ENCODE data around the gene MCHR1.
A peak's percentile ranks its signal among the peaks of the same experiment; 100 is the strongest.
"Not testable (repeated sequence)": the region's sequence is repeated elsewhere in the genome, so short reads cannot be mapped to it uniquely, and the experiment has no call there.

MCHR1 gene

DNA sequence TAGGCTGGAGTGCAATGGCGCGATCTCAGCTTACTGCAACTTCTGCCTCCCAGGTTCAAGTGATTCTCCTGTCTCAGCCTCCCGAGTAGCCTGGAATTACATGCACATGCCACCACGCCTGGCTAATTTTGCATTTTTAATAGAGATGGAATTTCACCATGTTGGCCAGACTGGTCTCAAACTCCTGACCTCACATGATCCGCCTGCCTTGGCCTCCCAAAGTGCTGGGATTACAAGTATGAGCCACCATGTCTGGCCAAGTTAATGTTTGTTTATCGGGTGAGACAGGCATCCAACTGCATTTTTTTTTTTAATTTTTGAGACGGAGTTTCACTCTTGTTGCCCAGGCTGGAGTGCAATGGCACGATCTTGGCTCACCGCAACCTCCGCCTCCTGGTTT, 22.6 kb upstream of the MCHR1 start:
- not testable (repeated sequence) for DNase-seq (ENCODE audit: low read depth, low spot score)

DNA sequence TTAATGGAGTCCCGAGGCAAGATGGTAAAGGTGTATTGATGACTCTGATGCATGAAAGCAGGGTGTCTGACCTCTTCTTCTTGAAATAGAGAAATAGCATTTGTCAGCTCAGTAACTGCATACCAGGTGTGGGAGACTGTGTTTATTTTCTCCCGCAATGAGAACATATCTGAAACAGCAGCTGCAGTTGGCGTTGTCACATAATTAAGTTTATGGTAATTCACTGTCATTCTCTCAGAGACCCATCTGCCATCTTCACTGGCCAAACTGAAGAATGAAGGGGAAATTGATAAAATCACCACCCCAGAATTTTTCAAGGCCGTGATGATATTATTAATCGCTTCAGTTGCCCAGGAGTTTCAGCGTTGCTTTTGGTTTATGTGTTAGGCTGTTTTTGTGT, 20.1 kb upstream of the MCHR1 start:
- no peak for DNase-seq (ENCODE audit: low read depth, low spot score)

DNA sequence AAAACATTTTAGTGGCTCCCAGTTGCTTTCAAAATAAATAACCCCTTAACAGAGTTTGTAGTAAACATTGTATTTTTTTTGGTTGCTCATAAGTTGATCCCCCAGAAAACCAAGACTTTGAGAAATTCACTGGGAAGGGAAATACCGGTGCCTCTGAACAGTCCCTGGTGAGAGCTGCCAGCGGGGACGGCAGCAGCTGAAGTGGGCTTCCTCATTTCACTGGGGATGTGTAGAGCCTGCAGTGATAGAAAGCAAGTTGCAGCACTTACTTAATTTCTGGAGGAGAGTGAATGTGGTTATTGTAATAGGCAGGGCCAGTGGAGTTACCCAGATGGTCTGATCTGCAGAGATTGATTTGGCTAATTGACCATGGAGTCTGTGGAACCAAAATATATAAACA, 18.6 kb upstream of the MCHR1 start:
- DNase-seq (ENCODE audit: low read depth, low spot score): no peak

DNA sequence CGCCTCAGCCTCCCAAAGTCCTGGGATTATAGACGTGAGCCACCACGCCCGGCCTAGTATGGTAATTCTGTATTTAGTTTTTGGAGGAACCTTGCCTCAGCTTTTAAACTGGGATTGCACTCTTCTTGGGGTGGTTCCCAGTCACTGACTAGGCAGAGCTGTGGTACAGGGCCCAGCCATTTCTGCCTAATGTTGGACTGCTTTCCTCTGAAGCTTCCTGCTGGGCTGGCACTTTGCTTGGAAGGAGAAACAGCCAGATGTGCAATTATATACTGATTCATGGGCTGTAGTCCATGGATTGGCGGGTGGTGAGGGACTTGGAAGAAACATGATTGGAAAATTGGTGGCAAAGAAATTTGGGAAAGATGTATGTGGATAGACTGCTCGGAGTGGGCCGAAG, 17.6 kb upstream of the MCHR1 start:
- DNase-seq (ENCODE audit: low read depth, low spot score): no peak

DNA sequence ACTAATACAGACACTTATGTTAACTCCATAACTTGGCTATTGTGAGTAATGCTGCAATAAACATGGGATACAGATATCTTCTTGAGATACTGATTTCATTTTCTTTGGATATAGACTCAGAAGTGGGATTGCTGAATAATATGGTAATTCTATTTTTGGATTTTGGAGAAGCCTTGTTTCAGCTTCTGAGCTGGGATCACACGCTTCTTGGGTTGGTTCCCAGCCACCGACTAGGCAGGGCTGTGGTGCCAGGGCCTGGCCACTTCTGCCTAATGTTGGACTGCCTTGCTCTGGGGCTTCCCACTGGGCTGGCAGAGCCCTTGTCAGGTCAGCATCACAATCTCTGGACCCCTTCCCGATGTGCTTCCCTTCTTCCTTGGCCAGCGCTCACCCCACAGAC, 14.0 kb upstream of the MCHR1 start:
- no peak for DNase-seq (ENCODE audit: low read depth, low spot score)

DNA sequence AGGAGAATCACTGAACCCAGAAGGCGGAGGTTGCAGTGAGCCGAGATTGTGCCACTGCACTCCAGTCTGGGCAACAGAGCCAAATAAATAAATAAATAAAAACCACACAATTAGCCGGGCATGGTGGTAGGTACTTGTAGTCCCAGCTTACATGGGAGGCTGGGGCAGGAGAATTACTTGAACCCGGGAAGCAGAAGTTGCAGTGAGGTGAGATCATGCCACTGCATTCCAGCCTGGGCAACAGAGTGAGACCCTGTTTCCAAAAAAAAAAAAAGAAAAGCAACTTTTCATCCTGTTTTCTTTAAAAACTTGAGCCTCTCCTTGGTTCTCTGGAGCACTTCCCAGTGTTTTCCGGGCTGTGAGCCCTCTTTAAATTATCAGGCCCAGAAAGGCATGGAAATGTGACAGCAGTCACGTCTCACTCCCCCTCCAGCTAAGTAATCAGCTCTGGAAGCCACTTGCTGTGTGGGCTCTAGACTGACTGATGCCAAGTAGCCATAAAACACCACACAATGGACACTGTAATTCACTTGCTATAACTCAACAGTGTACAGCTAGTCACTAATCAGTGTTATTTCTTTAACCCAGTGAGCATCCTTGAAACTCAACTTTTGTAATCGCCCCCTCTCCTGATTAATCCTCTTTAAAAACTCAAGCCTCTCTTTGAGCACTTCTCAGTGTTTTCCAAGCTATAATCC, 13.0 kb upstream of the MCHR1 start:
- no peak for DNase-seq (ENCODE audit: low read depth, low spot score)

DNA sequence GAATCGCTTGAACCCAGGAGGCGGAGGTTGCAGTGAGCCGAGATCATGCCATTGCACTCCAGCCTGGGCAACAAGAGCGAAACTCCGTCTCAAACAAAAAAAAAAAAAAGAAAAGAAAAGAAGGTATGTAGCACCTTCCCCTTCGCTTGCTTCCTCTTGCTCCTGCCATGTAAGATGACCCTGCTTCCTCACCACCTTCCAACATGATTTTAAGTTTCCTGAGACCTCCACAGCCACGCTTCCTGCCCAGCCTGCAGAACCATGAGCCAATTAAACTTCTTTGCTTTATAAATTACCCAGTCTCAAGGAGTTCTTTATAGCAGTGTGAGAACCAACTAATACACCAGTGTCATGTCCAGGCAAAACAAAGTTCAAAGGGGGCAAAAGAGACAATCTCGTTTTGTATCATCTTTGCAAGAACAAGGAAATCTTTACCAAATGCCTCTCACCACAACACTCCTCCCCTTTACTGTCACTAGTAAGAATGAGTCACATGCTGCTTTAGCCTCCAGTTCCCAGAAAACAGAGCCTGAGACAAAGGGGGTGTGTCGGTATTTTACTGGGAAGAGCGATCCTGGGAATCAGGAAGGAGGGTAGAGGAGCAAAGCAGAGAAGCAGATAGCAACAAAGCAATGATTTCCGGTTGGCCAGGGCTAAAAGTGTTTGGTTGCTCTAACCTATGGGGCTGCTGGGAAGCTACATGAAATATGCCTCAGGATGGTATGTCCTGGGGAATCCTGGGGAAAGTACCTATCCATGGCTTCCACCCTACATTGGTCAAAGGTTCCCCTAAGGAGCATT, 10.5 kb upstream of the MCHR1 start:
- DNase-seq (ENCODE audit: low read depth, low spot score): peak; percentile 84

DNA sequence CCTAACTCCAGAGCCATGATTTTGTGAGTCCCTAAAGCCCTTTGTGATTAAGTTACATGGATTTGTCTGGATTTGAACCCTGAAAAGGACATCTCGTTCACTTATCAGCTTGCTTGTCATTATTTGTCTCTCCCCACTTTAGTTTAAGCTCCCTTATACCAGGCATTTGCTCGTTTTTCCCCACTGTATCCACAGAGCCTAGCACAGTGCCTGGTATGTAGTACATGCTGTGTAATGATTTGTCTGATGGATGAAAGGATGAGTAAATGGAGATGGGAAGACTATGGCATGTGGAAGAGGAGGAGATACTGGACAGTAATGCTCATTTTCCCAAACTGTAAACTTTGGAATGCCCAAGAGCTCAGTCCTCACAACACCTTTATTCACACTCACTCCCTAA, 9.2 kb upstream of the MCHR1 start:
- DNase-seq (ENCODE audit: low read depth, low spot score): no peak

DNA sequence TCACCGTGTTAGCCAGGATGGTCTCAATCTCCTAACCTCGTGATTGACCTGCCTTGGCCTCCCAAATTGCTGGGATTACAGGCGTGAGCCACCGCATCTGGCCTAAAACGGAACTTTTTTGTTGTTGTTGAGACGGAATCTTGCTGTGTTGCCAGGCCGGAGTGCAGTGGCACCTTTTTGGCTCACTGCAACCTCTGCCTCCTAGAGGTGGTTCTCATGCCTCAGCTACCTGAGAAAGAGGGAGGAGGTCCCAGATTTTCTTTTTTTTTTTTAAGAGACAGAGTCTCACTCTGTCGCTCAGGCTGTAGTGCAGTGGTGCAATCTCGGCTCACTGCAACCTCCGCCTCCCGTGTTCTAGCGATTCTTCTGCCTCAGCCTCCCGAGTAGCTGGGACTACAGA, 7.9 kb upstream of the MCHR1 start:
- peak; percentile 24 for DNase-seq (ENCODE audit: low read depth, low spot score)

DNA sequence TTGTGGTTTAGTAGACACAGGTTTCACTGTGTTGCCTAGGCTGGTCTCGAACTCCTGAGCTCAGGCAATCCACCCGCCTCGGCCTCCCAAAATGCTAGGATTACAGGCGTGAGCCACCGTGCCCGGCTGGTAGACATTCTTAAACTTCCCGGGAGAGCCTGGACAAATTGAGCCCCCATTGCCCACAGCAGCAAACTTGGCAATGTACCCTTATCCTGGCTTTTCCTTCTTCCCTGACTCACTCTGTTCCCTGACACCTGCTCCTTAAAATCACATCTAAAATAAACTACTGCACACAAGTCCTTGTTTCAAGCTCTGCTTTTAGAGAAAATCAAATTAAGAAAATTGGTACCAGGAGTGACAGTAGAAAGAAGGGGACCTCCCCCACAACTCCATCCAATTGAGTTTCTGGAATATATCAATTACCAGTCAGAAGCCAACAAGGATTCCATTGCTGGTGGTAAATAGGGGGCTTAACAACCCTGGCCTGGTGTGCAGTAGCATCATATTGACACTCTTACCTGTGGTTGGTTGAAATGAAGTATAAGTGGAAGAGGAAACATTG, 7.4 kb upstream of the MCHR1 start:
- no peak for DNase-seq (ENCODE audit: low read depth, low spot score)

DNA sequence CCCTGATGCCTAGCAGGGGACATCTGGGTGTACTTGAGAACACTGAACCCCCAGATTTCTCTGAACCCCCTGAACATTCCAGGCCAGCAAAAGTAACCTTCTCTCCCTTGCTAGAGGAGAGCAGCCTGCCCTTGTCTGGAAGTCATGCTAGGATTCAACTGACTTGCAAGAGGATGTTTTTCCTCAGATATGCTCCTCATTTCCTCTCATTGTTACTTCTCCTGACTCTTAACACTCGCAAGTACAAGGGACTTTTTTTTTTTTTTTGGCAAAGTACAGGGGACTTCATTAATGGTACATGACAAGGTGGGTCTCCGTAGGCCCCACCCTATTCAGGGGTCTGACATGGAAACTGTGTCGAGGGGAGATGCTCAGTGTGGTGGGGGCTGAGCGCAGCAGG, 6.3 kb upstream of the MCHR1 start:
- no peak for DNase-seq (ENCODE audit: low read depth, low spot score)

DNA sequence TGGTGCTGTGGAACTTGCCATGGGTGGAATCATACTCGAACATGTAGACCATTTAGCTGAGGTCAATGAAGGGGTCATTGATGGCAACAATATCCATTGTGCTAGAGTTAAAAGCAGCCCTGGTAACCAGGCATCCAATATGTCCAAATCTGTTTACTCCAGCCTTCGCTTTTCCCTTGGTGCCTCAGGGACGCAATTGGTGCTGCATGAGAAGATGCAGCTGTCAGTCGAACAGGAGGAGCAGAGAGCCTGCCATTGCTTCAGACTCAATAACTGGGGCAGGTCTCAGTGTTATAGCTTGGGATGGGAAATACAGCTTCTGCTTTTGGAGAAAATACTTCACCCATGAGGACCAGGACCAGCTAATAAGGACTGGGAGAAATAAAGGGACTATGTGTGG, 5.0 kb upstream of the MCHR1 start:
- no peak for DNase-seq (ENCODE audit: low read depth, low spot score)

DNA sequence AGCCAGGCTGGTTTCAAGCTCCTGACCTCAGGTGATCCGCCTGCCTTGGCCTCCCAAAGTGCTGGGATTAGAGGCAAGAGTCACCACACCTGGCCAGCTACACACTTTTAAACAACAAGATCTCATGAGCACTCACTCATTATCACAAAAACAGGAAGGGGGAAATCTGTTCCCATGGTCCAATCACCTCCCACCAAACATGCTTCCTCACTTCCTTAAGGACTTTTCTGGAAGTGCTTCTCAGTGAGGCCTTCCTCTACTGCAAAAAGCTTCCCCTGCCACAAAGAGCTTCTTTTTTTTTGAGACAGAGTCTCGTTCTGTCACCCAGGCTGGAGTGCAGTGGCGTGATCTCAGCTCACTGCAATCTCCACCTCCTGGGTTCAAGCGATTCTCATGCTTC, 3.1 kb upstream of the MCHR1 start:
- not testable (repeated sequence) for DNase-seq (ENCODE audit: low read depth, low spot score)

DNA sequence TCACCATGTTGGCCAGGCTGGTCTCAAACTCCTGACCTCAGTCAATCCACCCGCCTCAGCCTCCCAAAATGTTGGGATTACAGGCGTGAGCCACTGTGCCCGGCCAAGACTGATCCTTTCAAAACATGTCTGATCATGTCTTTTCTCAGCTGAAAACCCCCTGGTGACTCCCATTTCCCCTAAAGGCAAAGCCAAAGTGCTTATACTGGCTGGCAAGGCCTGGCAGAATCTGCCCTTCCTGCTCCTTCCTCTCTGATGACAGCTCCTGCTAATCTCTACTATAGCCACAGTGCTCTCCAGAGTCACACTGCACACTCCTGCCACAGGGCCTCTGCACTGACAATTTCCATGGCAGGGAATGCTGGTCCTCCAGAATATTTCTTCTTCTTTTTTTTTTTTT, 2.6 kb upstream of the MCHR1 start:
- DNase-seq (ENCODE audit: low read depth, low spot score): no peak

DNA sequence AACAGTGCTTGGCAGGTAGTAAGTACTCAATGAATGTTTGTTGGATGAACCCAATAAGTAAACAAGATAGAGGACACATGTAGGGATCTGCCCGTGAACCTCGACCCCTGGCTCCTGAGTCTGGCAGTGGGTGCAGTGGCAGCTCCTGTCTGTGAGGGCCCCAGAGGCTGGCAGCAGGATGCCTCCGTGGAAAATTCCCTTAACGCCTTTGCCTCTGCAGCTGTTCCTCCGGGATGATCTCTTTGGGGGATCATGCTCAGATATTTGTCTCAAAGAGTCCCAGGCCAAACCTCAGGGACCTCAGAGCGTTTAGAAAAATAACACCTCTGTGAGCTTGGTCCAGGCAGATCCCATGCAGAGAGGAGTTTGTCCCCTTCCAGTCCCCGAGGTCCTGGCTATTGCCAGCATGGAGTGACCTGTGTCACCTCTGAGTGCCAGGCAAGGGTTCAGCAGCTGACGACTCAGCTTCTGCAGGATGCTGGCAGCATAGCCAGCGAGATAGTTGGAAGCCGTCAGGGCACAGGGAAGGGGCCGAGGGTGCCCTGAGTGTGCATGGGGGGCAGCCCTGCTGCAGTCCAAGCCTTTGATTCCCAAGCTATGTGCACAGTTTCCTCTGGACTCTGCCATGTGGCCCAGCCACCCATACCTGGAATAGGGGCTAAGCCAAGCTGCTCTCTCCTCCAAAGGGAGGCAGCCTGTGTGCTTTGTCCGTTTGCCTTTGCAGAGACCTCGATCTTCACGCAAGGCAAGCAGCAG, 613 bp upstream of the MCHR1 start:
- DNase-seq (ENCODE audit: low read depth, low spot score): no peak

DNA sequence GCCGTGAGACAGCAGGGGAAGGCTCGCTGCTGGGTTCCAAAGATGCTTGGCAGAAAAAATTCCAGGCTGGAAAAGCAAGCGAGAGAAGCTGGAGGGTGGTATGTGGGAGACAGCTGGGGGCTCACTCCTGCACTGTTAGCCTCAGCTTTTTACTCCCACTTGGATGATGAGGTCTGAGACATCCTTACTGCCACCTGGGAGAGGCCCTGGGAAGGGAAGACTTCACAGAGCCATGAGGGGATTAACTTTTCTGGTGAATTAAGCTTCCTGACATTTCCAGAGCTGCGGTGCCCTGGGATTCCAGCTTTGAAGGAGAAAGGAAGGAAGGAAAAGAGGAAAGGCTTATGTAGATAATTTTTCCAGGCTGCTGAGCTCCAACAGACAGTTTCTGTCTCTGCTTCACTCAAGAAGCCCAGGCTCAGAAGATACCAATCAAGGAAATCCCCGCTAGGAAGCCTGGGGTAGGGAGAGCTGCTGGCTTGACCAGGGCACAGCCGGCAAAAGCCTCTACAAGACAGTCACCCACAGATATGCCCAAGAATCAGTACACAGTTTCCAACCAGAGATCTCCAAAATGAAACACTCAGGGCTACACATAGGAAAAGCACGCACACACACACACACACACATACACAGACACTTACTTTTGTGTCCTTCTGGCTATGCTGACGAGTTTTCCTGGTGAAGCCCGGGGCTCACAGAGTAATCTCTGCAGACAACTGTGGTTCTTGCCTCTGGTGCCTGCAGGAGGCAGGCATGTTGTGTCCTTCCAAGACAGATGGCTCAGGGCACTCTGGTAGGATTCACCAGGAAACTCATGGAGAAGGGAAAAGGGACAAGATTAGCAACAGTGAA, 907 bp downstream of the MCHR1 start:
- DNase-seq (ENCODE audit: low read depth, low spot score): peak; percentile 79

DNA sequence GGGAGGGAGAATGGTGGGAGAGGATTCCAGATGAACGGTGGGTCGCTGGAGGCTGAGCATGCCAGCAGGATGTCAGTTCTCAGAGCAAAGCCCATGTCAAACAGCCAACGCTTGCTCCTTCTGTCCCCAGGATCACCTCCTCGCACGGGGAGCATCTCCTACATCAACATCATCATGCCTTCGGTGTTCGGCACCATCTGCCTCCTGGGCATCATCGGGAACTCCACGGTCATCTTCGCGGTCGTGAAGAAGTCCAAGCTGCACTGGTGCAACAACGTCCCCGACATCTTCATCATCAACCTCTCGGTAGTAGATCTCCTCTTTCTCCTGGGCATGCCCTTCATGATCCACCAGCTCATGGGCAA, 1.5 kb downstream of the MCHR1 start:
- DNase-seq (ENCODE audit: low read depth, low spot score): no peak

DNA sequence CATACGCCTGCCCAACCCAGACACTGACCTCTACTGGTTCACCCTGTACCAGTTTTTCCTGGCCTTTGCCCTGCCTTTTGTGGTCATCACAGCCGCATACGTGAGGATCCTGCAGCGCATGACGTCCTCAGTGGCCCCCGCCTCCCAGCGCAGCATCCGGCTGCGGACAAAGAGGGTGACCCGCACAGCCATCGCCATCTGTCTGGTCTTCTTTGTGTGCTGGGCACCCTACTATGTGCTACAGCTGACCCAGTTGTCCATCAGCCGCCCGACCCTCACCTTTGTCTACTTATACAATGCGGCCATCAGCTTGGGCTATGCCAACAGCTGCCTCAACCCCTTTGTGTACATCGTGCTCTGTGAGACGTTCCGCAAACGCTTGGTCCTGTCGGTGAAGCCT, 2.2 kb downstream of the MCHR1 start:
- DNase-seq (ENCODE audit: low read depth, low spot score): no peak

DNA sequence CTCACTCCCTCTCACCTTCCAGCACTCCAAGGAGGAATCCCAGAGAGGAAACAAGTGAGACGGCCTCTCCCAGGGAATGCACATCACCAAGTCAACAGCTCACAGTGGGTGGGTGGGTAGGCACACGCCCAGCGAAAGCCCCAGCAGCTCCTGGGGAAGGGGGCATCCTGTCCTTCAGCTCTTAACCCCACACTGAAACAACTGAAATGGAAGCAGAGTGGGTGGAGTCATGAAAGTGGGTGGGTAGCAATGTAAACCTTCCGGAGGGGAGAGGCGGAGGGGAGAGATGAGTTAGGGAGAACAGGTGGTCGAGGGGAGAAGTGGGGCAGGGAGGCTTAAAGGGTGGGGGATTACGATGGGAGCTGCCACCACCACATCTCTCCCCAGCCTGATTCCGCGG, 5.4 kb downstream of the MCHR1 start:
- peak; percentile 74 for DNase-seq (ENCODE audit: low read depth, low spot score)

DNA sequence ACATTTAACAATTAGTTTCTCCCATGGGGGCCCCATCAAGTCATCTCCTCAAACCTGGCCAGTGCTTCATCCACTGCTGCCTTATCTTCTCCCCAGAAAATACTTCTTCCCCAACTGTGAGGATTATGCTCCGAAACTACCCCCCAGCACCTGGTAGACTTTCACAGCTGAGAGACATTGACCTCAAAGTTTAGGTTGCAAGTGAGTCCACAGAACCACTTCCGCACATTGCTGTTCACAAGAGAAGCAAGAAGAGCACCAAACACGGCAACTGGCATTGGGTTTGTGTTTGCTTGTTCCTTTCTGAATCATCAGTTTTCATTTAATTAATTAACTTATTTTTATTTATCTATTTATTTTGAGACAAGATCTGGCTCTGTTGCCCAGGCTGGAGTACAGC, 6.1 kb downstream of the MCHR1 start:
- no peak for DNase-seq (ENCODE audit: low read depth, low spot score)

DNA sequence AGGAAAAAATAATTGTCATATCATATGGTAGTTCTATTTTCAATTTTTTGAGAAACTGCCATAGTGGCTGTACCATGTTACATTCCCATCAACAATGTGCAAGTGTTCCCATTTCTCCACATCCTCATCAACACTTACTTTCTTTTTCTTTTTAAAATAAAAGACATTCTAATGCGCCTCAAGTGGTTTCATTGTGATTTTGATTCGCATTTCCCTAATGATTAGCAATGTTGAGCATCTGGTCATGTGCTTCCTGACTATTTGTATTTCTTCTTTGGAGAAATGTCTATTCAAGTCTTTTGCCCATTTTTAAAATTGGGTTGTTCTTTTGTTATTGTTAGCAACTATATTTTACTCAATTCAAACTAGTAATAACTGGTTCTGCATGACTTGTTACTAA, 8.4 kb downstream of the MCHR1 start:
- DNase-seq (ENCODE audit: low read depth, low spot score): no peak

DNA sequence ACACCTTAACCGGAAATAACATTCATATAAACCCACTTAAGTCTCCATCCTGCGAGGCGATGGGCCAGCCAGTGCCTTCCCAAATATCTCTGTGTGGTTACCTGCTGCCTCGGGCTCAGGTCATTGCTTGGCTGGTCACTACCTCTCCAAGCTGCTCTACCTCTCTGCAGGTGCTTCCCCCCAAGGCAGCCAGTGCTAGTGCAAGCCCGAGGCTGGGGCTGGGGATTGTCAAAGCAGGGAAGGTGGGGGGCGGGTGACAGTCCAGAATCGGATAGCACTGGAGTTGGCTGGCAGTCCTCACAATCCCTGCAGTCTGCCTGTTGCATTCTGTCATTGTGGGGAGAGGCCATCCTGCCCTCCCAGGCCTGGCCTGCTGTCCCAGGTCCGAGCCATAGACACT, 11.1 kb downstream of the MCHR1 start:
- peak; percentile 49 for DNase-seq (ENCODE audit: low read depth, low spot score)

Data from ELF-1 (cell line).